Right ventricle myocardium superior (tissue), 1 donor: ENCODE data around the gene ARHGAP35. TPM values are rescaled to one million over a fixed set of nuclear protein-coding genes. Genes with fewer than 3 reads are reported as not detected.
A peak's percentile ranks its signal among the peaks of the same experiment; 100 is the strongest.
"Not testable (repeated sequence)": the region's sequence is repeated elsewhere in the genome, so short reads cannot be mapped to it uniquely, and the experiment has no call there.

Experiments
- ATAC-seq: fragments of 200-7000 bp; cut with Tn5 transposase; one replicate; pipeline ENCODE4 v1.9.1; 2020; ENCODE audit warnings: mild to moderate bottlenecking; ENCODE audit not compliant: poor library complexity
- DNase-seq: peaks from one replicate; pipeline ENCODE4 v3.0.0-alpha.2; 2020
- intact Hi-C: fragments of 100-400 bp; cut with DNase I; formaldehyde crosslinking; loops from one replicate; pipeline ENCODE4 v1.11.2; 2022
- total RNA-seq: library from RNA; stranded (reverse); fragmentation: NEBNext Ultra II Directional; extraction: Animal tissue kit (Norgen Biotek cat#: 25700); gene quantifications from one replicate; pipeline ENCODE4 v1.2.1, GENCODE V29; 2021
- donor health status: DM: no; HTN: yes; CAD: no; lungs with severe emphysema.

Gene ARHGAP35
- total RNA-seq, 1 donor from 2014 or later: 62.6 TPM

GRCh38 chr19:46862974-46863632, 2.3 kb downstream of the ARHGAP35 start:
- no peak for ATAC-seq
- intact Hi-C loops: no loop called here
- no peak for DNase-seq

- DNase-seq (no peak), ATAC-seq (no peak)
- intact Hi-C loops: no loop called here
Measured at GRCh38 chr19:46863818-46864629, 3.2 kb downstream of the ARHGAP35 start.

- no peak for DNase-seq
- intact Hi-C loops: no loop called here
- ATAC-seq: no peak
Measured at GRCh38 chr19:46866407-46867136, 5.8 kb downstream of the ARHGAP35 start.

DNA sequence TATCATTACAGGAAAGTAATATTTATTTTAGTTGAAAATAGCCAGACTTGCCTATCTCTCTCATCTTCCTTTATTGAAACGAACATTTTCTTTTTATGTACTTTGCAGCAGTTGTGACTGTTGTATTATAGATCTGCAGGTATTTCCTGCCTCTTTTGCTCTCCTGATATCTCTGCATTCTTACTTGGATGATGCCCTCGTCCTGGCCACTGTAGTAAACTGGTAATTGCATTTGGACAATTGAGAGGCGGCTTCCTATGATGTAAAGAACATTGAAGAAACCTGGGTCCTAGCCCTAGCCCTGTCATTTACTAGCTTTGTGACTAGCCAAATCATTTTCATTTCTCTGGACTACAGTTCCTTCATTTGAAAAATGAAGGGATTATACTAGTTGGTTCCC, 6.4 kb downstream of the ARHGAP35 start:
- intact Hi-C loops: no loop called here
- ATAC-seq: no peak

DNA sequence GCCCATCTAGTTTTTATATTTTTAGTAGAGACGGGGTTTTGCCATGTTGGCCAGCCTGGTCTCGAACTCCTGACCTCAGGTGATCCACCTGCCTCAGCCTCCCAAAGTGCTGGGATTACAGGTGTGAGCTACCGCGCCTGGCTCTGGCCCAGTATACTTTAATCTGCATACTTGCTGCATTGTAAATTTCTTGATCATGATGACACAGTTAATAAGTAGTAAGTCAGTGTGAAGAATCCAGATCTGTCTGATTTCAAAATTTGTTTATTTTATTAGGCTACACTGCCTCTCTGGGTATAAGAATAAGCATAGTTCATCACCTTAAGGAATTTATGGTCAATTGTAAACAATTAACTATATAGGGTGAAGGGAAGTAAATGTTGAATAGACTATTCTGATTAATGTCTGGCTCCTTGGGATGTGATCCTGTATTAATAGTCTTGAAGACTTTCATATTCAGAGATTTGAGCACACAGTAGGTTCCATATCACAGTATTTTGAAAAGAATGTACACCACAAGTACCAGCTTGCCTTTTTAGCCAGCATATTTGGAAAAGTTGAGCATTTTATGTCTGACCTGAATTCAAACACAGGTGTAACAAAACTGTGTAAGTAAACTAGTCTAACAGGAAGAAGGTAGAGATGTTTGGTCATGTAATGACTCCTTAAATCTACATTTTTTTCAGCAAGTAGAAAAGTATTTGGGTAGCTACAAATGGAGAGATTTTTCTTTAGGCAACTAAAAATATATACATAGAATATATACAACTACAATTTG, 7.4 kb downstream of the ARHGAP35 start:
- intact Hi-C loops: no loop called here
- DNase-seq (no peak), ATAC-seq (no peak)

More for the DNA sequence above, 6.4 kb downstream of the ARHGAP35 start:
- DNase-seq: no peak

DNA sequence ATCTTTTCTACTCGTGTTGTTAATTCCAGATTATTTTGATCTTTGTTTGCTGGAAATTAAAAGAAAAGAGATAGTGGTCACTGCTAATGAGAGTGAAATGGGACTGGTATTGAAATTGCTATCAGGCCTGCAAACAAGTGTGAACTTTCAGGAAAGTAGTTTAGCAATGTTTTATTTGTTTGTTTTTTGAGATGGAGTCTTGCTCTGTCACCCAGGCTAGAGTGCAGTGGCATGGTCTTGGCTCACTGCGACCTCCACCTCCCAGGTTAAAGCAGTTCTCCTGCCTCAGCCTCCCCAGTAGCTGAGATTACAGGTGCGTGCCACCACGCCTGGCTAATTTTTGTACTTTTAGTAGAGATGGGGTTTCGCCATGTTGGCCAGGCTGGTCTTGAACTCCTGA, 10.4 kb downstream of the ARHGAP35 start:
- ATAC-seq, DNase-seq, intact Hi-C loops: not testable (repeated sequence)

- no peak for ATAC-seq
- no peak for DNase-seq
Measured at GRCh38 chr19:46872967-46873366, 12.2 kb downstream of the ARHGAP35 start.

GRCh38 chr19:46875234-46875633, 14.4 kb downstream of the ARHGAP35 start:
- intact Hi-C loops: no loop called here
- no peak for DNase-seq
- no peak for ATAC-seq

More at GRCh38 chr19:46872967-46873366, 12.2 kb downstream of the ARHGAP35 start:
- intact Hi-C loops: no loop called here

GRCh38 chr19:46875657-46876056, 14.9 kb downstream of the ARHGAP35 start:
- intact Hi-C loops: no loop called here
- no peak for ATAC-seq

GRCh38 chr19:46878613-46879375, 18.0 kb downstream of the ARHGAP35 start:
- intact Hi-C loops: no loop called here
- peak; percentile 61 for ATAC-seq
- DNase-seq: peak; percentile 53

More at GRCh38 chr19:46875657-46876056, 14.9 kb downstream of the ARHGAP35 start:
- no peak for DNase-seq

DNA sequence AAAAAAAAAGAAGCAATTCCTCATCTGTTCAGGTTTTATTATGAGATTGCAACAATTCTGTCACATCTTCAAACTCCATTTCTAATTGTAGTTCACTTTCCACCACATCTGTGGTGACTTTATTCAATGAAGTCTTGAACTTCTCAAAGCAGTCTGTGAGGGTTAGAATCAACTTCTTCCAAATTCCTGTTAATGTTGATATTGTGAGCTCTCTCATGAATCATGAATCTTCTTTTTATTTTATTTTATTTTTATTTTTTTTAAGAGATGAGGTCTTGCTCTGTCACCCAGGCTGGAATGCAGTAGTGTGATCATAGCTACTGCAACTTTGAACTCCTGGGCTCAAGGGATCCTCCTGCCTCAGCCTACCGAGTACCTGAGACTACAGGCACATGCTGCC, 19.6 kb downstream of the ARHGAP35 start:
- DNase-seq (no peak), ATAC-seq (no peak)
- intact Hi-C loops: no loop called here

- DNase-seq: no peak
- intact Hi-C loops: no loop called here
- no peak for ATAC-seq
Measured at GRCh38 chr19:46881092-46881491, 20.3 kb downstream of the ARHGAP35 start.

- intact Hi-C loops: no loop called here
- DNase-seq (no peak), ATAC-seq (no peak)
Measured at GRCh38 chr19:46882034-46882433, 21.2 kb downstream of the ARHGAP35 start.

- ATAC-seq, intact Hi-C loops, DNase-seq: not testable (repeated sequence)
Measured at GRCh38 chr19:46882751-46883150, 22.0 kb downstream of the ARHGAP35 start.

- DNase-seq: no peak
- no peak for ATAC-seq
- intact Hi-C loops: no loop called here
Measured at GRCh38 chr19:46885411-46885810, 24.6 kb downstream of the ARHGAP35 start.

GRCh38 chr19:46886546-46887239, 25.9 kb downstream of the ARHGAP35 start:
- ATAC-seq (no peak), DNase-seq (no peak)
- intact Hi-C loops: no loop called here

DNA sequence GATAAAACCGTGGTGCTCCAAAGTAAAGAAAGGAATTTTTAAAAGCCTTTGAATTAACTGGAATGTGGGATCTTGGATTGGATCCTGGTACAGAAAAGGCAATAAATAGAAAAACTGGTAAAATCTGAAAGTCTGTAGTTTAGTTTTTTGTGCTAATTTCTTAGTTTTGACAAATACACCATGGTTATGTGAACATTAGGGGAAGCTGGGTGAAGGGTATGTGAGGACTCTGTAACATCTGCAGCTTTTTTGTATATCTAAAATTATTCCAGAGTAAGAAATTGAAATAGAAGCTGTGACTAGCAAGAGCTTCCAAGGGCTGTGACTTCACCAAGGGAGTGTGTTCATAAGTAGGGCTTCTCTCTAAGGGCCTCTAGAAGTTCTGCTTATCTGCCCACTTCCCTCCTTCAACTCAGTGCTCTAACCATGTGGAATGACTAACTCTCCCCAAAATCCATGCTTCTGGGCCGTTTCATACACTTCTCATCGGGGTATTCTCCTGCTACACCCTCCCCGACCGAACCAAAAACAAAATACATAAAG, 26.5 kb downstream of the ARHGAP35 start:
- ATAC-seq: no peak
- intact Hi-C loops: no loop called here
- no peak for DNase-seq
